ENCODE results near the gene WAPL. TPM values are rescaled to one million over a fixed set of nuclear protein-coding genes. Genes with fewer than 3 reads are reported as not detected.

Gene WAPL
- total and polyA plus RNA-seq, 9 of the 15 experiments (the other 6 are each of a cell fraction or from before 2014, with no cell fraction given), result 14.3 to 36.4 (median 25.3) TPM

DNA sequence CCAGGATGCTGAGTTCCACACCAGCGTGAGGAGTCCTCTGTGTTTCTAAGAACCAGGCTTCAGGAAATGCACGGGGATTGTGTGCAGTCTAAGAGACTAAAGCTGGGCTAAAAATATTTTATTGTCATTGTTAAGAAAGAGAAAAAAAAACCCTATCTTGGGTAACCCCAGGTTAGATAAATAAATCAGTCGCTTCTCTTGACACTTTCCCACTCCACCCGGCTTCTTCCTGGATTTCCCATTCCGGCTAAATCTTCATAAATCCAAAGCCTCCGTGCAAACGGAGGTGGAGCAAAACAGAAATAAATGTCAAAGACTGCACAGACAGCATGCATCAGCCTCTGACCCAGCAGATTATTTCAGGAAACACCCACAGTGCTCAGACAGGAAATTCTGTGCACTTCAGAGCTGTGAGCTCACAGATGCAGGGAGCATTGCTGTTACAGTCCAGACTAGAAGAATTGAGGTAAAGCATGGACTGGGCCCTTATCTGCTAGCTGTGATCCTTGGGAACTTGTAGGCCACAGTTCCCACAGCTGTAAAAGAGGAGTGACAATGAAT is 110.2 kb downstream of the WAPL start (continued):
- TF ChIP-seq, protein P1, sequence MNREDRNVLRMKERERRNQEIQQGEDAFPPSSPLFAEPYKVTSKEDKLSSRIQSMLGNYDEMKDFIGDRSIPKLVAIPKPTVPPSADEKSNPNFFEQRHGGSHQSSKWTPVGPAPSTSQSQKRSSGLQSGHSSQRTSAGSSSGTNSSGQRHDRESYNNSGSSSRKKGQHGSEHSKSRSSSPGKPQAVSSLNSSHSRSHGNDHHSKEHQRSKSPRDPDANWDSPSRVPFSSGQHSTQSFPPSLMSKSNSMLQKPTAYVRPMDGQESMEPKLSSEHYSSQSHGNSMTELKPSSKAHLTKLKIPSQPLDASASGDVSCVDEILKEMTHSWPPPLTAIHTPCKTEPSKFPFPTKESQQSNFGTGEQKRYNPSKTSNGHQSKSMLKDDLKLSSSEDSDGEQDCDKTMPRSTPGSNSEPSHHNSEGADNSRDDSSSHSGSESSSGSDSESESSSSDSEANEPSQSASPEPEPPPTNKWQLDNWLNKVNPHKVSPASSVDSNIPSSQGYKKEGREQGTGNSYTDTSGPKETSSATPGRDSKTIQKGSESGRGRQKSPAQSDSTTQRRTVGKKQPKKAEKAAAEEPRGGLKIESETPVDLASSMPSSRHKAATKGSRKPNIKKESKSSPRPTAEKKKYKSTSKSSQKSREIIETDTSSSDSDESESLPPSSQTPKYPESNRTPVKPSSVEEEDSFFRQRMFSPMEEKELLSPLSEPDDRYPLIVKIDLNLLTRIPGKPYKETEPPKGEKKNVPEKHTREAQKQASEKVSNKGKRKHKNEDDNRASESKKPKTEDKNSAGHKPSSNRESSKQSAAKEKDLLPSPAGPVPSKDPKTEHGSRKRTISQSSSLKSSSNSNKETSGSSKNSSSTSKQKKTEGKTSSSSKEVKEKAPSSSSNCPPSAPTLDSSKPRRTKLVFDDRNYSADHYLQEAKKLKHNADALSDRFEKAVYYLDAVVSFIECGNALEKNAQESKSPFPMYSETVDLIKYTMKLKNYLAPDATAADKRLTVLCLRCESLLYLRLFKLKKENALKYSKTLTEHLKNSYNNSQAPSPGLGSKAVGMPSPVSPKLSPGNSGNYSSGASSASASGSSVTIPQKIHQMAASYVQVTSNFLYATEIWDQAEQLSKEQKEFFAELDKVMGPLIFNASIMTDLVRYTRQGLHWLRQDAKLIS (CRISPR knock-in tag; IDR thresholded peaks at IDR 0.05), result no peak
- TF ChIP-seq, protein P2, sequence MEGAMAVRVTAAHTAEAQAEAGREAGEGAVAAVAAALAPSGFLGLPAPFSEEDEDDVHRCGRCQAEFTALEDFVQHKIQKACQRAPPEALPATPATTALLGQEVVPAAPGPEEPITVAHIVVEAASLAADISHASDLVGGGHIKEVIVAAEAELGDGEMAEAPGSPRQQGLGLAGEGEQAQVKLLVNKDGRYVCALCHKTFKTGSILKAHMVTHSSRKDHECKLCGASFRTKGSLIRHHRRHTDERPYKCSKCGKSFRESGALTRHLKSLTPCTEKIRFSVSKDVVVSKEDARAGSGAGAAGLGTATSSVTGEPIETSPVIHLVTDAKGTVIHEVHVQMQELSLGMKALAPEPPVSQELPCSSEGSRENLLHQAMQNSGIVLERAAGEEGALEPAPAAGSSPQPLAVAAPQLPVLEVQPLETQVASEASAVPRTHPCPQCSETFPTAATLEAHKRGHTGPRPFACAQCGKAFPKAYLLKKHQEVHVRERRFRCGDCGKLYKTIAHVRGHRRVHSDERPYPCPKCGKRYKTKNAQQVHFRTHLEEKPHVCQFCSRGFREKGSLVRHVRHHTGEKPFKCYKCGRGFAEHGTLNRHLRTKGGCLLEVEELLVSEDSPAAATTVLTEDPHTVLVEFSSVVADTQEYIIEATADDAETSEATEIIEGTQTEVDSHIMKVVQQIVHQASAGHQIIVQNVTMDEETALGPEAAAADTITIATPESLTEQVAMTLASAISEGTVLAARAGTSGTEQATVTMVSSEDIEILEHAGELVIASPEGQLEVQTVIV (CRISPR knock-in tag; IDR thresholded peaks at IDR 0.05; ENCODE audit: borderline replicate concordance), result no peak

Data from K562 (cell line).